Activated gamma-delta T cell treated with Interleukin-2 at 50 U/mL for 16 hours (primary cell): Measurements from ENCODE around the gene KCNIP4.
"Not testable (repeated sequence)": the region's sequence is repeated elsewhere in the genome, so short reads cannot be mapped to it uniquely, and the experiment has no call there.

Experiments used
- DNase-seq: peaks from one replicate; pipeline ENCODE4 v3.0.0-alpha.2; 2020

The KCNIP4 gene

DNA sequence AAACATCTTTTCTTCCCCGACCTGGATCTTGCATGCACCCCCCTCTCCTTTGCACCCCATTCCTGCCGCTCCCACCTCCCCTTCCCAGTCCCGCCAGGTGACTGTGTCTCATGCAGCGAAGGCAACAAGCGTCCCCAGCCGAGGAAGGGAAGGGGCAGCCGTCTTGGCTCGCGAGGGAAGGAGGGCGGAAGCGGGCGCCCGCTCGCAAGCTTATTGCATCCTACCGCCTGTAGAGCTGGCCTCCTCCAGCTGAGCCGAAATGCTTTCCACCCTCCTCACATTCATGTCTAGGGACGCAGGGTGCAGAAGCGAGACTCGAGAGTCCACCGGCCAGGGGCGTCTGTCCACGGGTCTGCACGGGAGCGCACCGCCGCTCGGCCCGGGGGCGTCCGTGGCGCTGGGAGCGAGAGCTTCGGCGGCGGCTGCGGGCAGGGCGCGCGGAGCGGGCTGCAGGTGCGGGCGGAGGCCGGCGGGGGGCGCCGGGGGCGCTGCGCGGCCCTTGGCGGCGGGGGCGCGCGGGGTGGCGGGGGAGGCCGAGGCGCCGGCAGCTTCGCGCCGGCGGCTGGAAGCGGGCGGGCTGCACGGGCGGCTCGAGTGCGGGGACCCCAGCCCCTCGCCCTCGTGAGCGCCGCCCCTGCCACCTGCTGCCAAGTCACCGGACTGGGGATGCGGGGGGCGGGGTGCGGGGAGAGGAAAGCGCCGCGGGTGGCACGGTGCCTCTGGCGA, at the start of gene KCNIP4:
Gene KCNIP4 (minus strand): TSS at position 426 of the 726 bp plus-strand sequence.
- no peak for DNase-seq

DNA sequence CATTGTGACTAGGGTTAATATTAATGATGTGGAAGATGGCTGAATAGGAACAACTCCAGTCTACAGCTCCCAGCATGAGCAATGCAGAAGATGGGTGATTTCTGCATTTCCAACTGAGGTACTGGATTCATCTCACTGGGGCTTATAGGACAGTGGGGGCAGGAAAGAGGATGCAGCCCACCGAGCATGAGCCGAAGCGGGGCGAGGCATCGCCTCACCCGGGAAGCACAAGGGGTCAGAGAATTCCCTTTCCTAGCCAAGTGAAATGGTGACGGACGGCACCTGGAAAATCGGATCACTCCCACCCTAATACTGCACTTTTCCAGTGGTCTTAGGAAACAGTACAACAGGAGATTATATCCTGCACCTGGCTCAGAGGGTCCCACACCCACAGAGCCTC, 48.0 kb upstream of the KCNIP4 start:
- not testable (repeated sequence) for DNase-seq

DNA sequence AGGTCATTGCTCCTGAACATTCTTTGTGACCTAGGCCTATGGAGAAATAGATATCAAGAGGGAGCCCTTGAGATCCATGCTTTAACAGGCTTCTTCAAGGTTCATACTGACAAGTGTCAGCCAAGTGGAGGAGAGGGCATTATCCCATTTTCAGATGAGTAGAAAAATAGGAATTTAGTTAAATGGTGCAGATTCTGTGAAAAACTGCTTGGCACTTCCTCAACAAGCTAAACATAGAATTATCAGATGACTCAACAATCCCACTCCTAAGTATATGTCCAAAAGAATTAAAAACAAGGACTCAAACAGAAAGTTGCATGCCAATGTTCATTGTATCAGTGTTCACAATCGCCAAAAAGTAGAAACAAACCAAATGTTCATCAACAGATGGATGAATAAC, 43.8 kb upstream of the KCNIP4 start:
- no peak for DNase-seq

DNA sequence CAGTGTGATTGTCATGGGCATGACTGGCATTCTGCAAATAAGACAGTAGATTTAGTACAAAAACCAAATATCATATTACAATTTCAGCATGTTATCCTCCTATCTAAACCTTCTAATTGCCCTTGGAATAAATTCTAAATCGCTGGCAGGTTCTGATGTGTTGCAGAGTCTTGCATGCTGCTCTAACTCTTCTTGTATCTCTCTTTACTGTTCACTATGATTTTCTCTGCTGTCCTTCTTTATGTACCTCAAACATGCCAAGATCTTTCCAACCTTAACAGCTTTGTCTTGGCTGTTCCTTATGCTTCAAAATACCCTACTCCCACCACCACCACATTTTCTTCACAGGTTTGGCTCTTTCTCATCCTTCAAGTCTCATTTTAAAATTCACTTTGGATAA, 43.0 kb upstream of the KCNIP4 start:
- DNase-seq, result no peak

DNA sequence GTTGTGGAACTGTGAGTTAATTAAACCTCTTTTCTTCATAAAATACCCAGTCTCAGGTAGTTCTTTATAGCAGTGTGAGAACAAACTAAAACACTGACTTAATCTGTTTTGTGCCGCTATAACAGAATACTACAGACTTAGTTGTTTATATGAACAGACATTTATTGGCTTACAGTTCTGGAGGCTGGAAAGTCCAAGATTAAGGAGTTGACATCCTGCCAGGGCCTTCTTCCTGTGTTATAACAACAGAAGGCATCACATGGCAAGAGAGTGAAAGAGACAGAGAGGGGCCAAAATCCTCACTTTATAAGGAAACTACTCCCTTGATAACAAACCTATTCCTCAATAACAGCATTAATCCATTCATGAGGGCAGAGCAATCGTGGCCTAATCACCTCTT, 42.5 kb upstream of the KCNIP4 start:
- no peak for DNase-seq

DNA sequence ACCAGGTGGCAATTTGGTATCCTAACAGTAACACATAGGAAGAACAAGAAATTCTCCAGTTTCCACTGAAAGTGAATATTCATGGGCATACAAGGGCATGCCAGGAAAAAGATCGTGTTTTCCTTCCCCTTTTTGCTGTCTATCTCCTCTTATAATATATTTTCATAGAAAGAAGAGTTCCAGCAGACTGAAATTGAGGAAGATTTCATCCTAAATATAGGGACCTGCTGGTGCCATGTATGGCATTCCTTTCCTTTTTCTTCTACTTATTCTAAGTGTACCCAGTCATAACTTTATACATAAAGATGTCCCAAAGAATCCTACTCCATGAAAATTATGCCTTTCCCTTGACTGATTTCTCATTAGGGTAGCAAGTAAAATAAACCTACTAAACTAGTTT, 40.8 kb upstream of the KCNIP4 start:
- no peak for DNase-seq

DNA sequence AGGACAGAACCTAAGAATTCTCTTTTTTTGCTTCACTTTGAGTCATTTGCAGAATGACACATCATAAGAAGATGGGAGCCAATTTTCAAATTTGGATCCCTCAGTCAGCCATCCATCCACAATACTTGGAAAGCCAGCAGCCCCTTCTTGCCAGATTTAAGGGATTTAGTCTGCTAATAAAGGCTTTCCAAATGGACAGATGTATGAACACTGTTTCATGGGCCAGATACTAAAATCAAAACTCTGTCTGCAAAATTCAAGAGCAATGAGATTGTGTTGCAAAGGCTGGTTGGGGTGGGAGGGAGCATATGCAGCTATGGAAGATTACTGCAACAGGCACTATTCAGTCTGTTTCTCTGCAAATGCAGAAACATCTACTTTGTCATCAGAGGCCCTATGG, 37.7 kb upstream of the KCNIP4 start:
- DNase-seq, result no peak

DNA sequence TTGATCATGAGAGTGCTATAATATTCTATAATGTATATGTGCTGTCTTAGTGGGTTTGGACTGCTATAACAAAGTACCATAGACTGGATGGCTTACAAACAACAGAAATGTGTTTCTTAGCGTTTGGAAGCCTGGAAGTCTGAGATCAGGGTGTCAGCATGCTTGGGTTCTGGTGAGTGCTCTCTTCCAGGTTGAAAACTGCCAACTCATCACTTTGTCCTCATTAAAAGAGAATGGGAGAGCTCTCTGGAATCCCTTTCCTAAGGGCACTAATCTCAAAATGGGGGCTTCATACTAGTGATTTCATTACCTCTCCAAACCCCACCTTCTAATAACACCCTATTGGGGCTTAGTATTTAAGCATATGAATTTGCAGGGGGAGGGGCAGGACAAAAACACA, 33.5 kb upstream of the KCNIP4 start:
- DNase-seq, result no peak

DNA sequence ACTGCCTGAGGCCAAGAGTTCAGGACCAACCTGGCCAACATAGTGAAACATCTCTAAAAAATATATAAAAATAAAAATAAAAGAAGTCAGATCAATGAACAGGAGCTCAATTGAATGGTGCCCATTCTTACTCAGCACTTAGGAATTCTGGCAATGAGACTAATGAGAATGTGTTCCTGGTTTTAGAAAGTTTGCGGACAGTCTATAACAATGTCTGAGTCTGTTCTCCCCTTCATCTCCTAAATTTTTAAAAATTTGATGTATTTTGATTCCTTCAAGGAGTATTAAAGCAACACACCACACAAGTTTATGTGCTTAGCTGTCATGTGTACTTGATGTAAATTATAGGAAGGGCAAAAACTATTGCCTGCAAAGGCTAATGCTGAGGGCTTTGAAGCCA, 30.6 kb upstream of the KCNIP4 start:
- no peak for DNase-seq

DNA sequence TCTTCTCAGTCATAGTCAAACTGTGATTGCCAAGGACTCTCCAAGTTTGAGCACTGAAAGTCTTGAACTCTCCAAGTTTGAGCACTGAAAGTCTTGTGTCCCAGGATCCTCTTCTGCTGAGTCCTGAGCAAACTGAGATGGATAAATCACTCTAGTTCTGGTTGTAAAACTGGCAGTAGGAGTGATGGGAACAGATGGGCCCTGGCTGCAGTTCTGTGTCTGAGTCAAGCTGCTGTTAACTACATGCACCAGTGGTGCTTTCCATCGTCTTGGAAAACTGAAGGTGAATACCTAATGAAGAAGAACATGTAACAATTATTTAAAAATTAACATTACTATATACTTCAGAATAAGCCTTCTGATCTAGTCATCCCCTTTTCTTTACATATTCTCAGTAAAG, 27.6 kb upstream of the KCNIP4 start:
- DNase-seq, result no peak

DNA sequence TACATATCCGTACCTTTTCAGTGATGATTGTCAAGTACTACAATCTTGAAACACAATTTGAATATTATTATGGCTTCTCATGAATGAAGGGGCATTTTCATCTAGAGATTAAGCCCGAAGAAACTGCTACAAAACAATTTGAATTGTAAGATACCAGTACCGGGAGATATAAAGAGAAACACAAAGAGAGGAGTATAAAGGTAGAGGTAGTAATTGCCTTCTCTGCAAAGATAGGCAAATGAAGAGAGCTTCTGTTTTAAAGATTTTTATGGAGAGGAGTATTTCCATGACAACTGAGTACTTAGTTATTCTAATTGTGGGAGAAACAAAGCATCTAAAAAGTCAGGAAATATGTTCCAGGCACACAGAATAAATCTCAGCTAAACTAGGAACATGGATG, 25.3 kb upstream of the KCNIP4 start:
- DNase-seq, result no peak

DNA sequence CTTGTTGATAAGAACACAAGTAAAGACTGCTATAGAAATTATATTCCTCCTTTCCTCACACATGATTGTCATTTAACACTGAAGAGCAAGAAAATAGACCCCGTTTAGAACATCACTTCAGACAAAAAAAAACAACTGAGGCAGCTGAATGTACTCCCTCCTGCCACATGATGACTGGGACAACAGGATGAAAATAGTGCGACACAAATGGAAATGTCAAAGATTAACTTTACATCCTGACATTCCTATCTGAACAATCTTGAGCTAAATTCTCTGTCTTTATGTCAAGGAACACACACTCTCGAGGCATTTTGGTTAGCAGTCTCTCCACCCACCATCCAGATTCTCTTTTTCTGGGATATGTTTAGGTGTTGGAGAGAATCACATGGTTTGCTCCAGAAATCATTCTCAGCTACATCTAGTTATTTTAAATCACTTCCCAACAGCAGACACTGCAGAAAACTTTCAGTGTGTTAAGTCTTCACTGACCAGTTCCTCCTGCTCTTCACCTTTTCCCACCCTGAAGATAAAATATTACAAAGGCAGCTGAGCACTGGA, 16.3 kb upstream of the KCNIP4 start:
- DNase-seq, result no peak

DNA sequence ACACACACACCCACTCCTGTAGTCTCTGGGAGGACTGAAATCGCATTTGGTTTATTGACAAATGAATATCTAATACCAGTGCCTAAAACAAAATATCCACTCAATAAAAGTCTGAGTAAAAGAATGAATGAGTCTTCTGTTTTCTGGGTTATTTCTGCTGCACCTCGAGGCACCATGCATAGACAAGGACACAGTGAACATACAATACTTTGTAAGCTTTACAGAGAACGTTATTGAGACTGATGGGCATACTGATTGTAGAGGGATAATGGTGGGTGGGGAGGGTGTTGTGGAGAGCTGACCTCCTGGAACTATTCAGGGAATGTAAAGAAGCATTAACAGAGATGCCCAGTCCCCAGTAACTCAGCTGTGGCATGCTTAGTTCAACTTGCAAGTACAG, 14.1 kb upstream of the KCNIP4 start:
- DNase-seq, result no peak

DNA sequence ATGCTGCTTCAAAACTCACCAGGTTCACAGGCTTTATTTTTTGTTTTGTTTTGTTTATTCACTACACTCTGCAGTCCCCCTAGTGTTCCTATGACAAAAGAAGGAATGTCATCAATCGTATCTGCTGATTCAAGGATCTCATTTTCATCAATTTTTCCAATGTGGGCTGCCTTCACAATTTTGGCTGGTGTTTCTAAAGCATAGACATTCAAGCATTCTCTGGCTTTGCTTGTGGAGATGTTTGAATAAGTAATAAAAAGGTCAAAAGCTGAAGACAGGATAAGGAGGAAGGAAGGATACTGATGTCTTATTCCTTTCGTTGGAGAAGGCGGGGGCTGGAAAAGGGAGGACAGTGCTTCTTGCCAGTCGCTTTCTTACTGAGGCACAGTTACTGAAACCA, 12.2 kb upstream of the KCNIP4 start:
- no peak for DNase-seq

DNA sequence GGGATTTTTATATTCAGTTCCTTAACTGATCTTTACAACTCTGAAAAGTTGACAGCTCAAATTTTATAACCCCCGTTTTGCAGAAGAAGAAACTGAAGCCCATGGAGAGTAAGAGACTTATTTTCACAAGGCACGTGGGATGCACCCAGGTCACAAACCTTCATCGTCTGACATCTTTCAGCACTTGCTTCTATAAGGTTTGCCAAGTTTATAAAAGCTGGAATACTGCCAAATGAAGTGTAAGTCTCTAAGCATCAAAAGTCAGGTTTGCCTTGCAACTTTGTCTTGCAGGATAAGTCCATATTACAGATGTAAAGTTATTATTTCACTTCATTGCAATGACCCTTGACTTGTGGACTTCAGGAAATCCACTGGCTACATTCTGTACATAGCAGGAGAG, 6.3 kb upstream of the KCNIP4 start:
- DNase-seq, result no peak

DNA sequence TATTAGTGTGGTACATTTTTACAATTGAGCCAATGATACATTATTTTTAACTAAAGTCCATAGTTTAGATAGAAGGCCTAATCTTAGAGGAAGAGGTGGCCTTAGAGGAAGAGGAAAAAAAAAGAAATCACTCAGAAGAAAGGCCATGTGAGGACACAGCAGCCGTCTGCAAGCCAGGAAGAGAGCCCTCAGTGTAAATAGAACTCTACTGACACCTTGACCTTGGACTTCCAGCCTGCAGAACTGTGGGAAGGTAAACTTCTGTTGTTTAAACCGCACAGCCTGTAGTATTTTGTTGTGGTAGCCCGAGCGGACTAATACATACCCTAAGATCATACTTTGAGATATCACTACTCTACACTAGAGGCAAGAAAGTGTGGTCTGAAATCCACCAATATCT, 5.1 kb upstream of the KCNIP4 start:
- no peak for DNase-seq

DNA sequence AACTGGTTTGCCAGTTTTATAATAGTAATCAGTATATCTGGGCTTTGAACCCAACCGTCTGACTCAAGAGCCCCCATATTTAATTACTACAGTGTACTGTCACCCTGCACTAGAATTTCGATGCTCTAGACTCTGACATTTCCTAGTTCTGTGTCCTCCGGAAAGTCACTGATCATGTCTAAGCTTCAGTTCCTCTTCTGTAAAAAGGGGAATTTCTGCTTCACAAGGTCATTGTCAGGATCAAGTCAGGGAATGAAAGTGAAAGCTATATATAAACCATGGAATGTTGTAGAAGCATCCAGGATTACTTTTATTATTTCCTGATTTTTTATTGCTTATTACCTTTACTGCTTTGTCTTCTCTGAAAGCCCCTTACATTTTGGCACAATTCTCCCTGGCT, 4.0 kb upstream of the KCNIP4 start:
- DNase-seq, result no peak

DNA sequence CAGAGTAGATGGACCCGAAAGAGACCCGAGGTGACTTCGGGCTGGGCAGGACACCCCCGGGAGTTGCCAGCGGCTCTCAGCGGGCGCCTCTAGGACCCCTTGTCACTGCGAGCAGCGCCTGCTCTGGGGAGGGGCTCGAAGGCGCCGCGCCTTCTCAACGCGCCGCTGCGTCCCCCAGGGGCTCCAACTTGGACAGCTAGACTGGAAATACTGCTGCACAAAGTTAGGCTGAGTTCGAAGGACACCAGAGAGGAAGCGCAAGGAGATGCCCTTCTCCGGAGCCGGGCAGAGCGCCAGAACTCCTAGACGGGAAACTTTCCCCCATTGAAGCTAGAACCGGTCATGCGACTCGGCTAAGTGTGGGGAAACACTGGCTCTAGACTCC, 493 bp upstream of the KCNIP4 start:
- DNase-seq, result no peak

DNA sequence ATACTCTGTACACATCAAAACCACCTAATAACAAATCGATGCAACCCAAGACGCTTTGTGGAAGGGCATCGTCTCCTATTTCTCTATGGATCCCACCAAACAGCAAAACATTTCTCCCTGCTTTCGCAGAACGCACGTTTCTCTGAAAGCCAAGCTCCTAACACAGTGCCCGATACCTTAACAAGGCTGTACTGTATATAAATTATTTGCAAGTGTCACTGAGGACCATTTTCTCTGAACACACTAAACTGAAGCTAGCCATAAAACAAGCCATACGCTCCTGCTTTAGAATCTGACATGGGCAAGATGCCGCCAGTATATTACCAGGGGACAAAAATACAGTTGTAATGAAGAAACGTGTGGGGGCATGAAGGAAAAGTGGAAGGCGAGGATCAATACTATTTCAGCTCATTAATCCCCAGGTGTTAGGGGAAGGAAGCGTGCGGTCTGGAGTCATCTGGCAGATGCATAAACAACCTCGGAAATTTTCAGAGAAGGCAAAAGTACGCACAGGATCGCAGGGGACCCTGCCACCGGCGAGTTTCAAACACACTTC, 703 bp downstream of the KCNIP4 start:
- no peak for DNase-seq

DNA sequence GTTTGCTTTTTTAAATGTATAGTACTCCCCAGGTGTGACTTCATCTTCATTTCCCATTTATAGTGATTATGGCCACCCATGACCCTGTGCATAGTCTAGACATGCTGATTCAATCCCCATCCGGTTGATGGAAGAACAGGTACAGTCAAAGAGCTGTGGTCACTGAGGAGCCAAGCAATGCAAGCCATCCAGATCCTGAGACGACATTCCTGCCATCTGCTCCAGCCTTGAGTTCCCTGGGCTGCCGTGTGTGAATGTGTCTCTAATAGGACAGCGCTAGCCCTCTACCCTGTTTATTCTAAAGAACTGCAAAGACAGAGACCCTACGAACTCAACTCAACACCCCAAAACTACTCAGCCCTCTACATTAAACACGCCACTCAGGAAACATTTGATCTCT, 1.7 kb downstream of the KCNIP4 start:
- no peak for DNase-seq

DNA sequence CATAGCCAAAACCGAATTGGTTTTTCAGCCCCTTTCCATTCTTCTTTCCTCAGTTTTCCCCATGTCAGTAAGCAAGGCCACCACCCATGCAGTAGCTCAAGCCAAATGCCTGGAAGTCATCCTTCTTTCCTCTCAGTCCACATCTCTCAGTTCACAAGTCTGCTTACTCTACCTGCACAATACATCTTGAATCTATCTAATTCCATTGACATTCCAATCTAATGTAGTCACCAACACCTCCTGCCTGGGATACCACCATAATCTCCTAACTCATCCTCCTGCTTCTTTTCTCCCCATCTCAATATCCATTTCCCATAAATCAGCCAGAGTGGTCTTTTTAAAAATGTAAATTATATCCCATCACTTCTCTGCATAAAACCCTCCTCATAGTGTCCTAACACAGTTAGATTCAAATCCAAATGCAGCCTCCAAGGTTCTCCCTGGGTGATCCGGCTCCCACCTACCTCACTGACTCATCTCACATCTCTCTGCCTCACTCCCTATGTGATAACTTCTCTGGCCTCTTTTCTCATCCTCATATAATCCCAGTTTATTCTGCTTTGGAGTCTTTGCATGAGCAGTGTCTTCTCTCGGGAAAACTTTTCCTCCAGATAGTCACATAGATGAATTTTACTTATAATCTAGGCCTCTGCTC, 26.9 kb downstream of the KCNIP4 start:
- DNase-seq, result no peak

DNA sequence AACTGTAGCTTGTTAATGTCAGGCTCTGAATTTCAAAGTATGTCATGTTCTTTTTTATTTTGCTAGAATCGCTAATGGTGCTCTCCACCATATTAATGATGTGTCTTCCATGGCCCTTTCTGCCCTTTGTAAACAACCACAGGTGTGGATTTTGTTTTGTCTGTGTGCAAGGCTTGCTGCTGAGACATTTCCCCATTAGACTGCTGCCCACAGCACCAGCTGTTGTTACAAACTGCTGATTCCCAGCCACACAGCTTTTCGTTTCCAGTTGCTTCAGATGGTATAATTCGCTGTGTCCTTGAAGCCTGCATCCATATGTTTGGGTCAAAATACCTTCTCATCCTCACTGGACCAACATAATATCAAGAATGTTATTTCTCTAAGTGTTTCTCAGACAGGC, 32.8 kb downstream of the KCNIP4 start:
- no peak for DNase-seq

DNA sequence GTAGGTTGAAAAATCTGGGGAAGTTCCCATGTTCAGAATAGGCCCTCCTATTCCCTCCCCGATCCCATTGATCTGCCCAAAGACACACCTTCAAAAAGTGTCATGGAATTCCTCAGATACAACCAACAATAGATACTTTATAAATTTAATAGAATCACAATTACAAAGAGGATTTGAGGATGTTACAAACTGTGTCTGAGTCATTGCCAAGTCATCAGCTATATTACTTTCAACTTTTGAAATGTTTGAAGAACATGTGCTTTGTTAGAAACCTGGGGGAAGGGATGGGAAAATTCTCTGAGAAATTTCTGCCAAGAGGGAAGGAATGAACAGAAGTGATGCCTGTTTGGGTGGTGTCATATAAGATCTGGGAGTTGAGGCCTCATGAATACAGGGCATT, 46.7 kb downstream of the KCNIP4 start:
- no peak for DNase-seq

DNA sequence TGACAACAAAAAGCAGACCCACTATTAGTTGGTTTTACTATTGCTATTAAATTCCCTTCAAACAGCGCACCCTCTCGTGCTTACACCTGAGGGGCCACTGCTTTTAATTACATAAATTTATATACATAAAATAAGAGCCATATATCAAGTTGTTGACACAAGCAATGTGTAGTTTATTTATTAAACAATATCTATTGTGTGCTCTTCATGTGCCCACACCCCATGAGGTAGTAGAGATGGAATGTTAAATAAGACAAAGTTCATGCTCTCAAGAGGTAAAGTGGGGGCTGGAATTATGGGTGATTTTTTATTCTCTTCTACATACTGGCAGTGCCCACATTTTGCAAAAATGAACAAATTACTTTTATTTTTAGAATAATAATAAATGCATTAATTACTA, 47.3 kb downstream of the KCNIP4 start:
- no peak for DNase-seq

DNA sequence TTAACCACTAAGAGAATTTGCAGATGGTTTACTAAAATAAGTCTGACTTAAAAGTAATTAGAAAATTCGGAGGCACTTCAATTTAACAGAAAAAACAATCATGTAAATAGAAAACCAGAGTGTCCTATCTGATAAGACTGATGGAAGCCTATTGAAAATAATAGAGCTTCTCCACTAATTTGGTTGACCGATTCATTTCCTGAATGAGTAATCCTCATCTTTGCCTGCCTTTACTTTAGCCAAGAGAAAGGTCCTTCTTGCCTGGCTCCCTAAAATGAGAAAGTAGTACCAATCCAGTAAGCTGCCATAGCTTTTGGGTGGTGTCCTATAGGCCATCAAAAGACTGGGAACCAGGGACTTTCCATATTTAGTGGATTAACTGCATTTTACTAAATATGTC, 48.4 kb downstream of the KCNIP4 start:
- no peak for DNase-seq
